Thoracic aorta (tissue), 2 donors: ENCODE measurements around the gene LSM5. TPM values are rescaled to one million over a fixed set of nuclear protein-coding genes. Genes with fewer than 3 reads are reported as not detected.
"Not testable (repeated sequence)": the region's sequence is repeated elsewhere in the genome, so short reads cannot be mapped to it uniquely, and the experiment has no call there.

Source experiments
- ATAC-seq: fragments of 150-250 bp; one replicate; pipeline ENCODE4 v1.8.0; 2017; ENCODE audit warnings: low read depth; ENCODE audit not compliant: insufficient number of reproducible peaks, low FRiP score
- DNase-seq: peaks from one replicate; pipeline ENCODE4 v3.0.0-alpha.2; 2020; ENCODE audit warnings: low spot score
- H3K27ac ChIP-seq, 2 donors: fragments of 200-600 bp; sonication (generic); 1 replicate in 1 of 2; 2 replicates in 1 of 2; pipeline ENCODE4 v1.5.1; 2016; ENCODE audit warnings: mild to moderate bottlenecking in 2 of 2, moderate library complexity in 2 of 2
- H3K27me3 ChIP-seq: fragments of 200-600 bp; sonication (generic); replicated peaks from 2 replicates; pipeline ENCODE4 v1.6.0; 2016; ENCODE audit warnings: mild to moderate bottlenecking; ENCODE audit not compliant: insufficient read depth
- H3K36me3 ChIP-seq: fragments of 200-600 bp; sonication (generic); one replicate; pipeline ENCODE4 v1.5.1; 2016
- H3K4me1 ChIP-seq, 2 donors: fragments of 200-600 bp; sonication (generic); 1 replicate in 1 of 2; 2 replicates in 1 of 2; pipeline versions ENCODE4 v1.5.1 to v1.6.0; 2016; ENCODE audit warnings: low read depth in 2 of 2, mild to moderate bottlenecking in 1 of 2; ENCODE audit not compliant: control insufficient read depth in 1 of 2
- H3K4me3 ChIP-seq: fragments of 200-600 bp; sonication (generic); 2 replicates; pipeline ENCODE4 v1.5.1; 2016; ENCODE audit warnings: mild to moderate bottlenecking
- H3K9me3 ChIP-seq: fragments of 200-600 bp; sonication (generic); 2 replicates; pipeline ENCODE4 v1.5.1; 2016
- CTCF ChIP-seq: fragments of 200-600 bp; sonication (generic); IDR thresholded peaks from one replicate; pipeline ENCODE4 v1.5.1; 2019; ENCODE audit warnings: antibody characterized with exemption
- total RNA-seq, 2 donors: library from RNA; depleted of rRNA; stranded (reverse); fragments of >200 nt; gene quantifications; one replicate each; pipeline versions ENCODE4 v1.1.0 to v1.2.3, GENCODE V29; 2016

LSM5 gene
- total RNA-seq, 2 donors from 2014 or later = 9.2 to 11.3 TPM

GRCh38 chr7:32472015-32472414 is 18.2 kb downstream of the LSM5 start:
- no peak for DNase-seq
- no peaks in the 10 kb centered on the region for H3K27me3 ChIP-seq
- no peaks in the 10 kb centered on the region for H3K9me3 ChIP-seq
- no peak overlapping the region for H3K4me3 ChIP-seq
- no peak overlapping the region for H3K27ac ChIP-seq
- no peak for TF ChIP-seq CTCF
- ATAC-seq = no peak
- H3K36me3 ChIP-seq = no peaks in the 10 kb centered on the region
- H3K4me1 ChIP-seq = no peaks in the 10 kb centered on the region

DNA sequence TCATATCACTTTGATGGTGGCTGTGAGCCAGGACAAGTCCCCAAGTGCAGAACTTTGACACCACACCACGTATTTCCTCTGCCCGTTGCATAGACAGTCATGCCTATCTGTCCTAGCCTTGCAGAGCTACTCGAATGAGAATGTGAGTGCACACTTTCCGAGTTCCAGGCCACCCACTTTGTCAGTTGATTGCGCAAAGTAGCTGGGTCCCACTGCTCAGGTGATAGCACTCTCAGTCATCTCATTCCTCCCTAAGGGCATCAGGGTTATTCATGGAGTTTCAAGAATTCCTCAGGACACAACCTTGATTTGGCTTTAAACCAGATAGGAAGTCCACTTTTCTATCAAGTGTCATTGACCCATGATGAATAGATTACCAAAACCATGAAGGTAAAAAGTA is 19.3 kb downstream of the LSM5 start:
- no peak for DNase-seq
- no peak for ATAC-seq
- H3K4me1 ChIP-seq = no peaks in the 10 kb centered on the region
- H3K4me3 ChIP-seq = no peak overlapping the region
- no peak overlapping the region for H3K27ac ChIP-seq
- no peaks in the 10 kb centered on the region for H3K36me3 ChIP-seq
- no peaks in the 10 kb centered on the region for H3K27me3 ChIP-seq
- TF ChIP-seq CTCF = no peak
- H3K9me3 ChIP-seq = no peaks in the 10 kb centered on the region

DNA sequence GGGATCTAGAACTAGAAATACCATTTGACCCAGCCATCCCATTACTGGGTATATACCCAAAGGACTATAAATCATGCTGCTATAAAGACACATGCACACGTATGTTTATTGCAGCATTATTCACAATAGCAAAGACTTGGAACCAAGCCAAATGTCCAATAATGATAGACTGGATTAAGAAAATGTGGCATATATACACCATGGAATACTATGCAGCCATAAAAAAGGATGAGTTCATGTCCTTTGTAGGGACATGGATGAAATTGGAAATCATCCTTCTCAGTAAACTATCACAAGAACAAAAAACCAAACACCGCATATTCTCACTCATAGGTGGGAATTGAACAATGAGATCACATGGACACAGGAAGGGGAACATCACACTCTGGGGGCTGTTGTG is 20.2 kb downstream of the LSM5 start:
- H3K9me3 ChIP-seq, DNase-seq, H3K27me3 ChIP-seq, ATAC-seq, H3K36me3 ChIP-seq, H3K4me1 ChIP-seq, H3K4me3 ChIP-seq, H3K27ac ChIP-seq: not testable (repeated sequence)

GRCh38 chr7:32464641-32465416 is 25.4 kb downstream of the LSM5 start:
- DNase-seq, H3K27me3 ChIP-seq, H3K36me3 ChIP-seq, H3K9me3 ChIP-seq, H3K27ac ChIP-seq, H3K4me1 ChIP-seq, H3K4me3 ChIP-seq, ATAC-seq: not testable (repeated sequence)

DNA sequence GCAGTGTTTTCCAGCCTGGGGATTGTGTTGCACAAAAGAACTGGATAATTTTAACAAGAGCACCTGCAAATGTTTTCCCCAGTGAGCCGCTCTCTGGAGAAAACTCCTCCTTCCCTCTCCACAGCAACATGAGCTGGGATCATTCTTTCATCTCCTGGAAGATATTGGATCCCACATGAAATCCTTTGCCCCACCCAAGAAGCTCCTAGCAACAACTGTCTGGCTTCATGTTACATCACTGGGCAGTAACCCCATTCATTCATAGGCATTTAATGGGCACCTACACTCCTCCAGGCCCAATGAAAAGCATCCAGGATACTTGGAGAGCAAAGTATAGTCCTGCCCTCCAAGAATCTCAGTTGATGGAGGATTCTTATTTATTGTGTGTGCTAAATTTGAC is 27.2 kb downstream of the LSM5 start:
- ATAC-seq = no peak
- Histone ChIP-seq H3K4me1 (no peaks in the 10 kb centered on the region), H3K4me3 (no peak overlapping the region), H3K27me3 (no peaks in the 10 kb centered on the region), H3K27ac (no peak overlapping the region), H3K9me3 (no peaks in the 10 kb centered on the region), H3K36me3 (no peaks in the 10 kb centered on the region)
- no peak for TF ChIP-seq CTCF
- DNase-seq = no peak

DNA sequence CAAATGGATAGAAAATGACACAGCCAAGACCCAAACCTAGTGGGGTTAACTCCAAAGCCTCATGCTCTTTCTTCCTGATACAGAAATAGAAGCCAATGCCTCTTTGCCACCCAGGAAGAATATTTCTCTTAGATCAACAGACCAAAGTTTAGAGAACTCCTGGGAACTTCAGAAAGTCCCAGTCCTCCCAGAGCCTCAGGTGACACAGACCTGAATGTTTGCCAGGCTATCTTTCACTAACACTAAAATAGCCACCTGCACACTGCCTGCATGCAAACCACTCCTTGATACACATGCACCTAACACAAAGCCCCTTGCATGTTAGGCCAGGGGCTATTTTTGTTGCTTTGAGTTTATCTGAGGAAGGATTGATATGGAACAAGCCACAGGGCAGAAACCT is 27.7 kb downstream of the LSM5 start:
- DNase-seq (no peak), ATAC-seq (no peak)
- TF ChIP-seq CTCF = no peak
- Histone ChIP-seq H3K4me1 (no peaks in the 10 kb centered on the region), H3K9me3 (no peaks in the 10 kb centered on the region), H3K27ac (no peak overlapping the region), H3K36me3 (no peaks in the 10 kb centered on the region), H3K4me3 (no peak overlapping the region), H3K27me3 (no peaks in the 10 kb centered on the region)
